Activated effector memory CD4-positive, alpha-beta T cell treated with Interleukin-2 at 50 U/mL for 16 hours (primary cell): ENCODE measurements around the gene RAD51B.
"Not testable (repeated sequence)": the region's sequence is repeated elsewhere in the genome, so short reads cannot be mapped to it uniquely, and the experiment has no call there.

Source experiments
- DNase-seq: peaks from one replicate; pipeline ENCODE4 v3.0.0-alpha.2; 2020

RAD51B gene

GRCh38 chr14:68653804-68654203 is 834.2 kb downstream of the RAD51B start:
- DNase-seq, result no peak

- no peak for DNase-seq
These were observed 834.9 kb downstream of the RAD51B start for GRCh38 chr14:68654471-68654941.

GRCh38 chr14:68655021-68655831 is 835.6 kb downstream of the RAD51B start:
- no peak for DNase-seq

- no peak for DNase-seq
These were observed 836.3 kb downstream of the RAD51B start for GRCh38 chr14:68655911-68656316.

GRCh38 chr14:68656452-68656851 is 836.9 kb downstream of the RAD51B start:
- no peak for DNase-seq

GRCh38 chr14:68657300-68658028 is 837.9 kb downstream of the RAD51B start:
- DNase-seq, result no peak

- DNase-seq, result no peak
These were observed 838.5 kb downstream of the RAD51B start for GRCh38 chr14:68658029-68658509.

GRCh38 chr14:68658943-68659931 is 839.7 kb downstream of the RAD51B start:
- DNase-seq, result no peak

- DNase-seq, result no peak
These were observed 840.9 kb downstream of the RAD51B start for GRCh38 chr14:68660495-68660894.

- no peak for DNase-seq
These were observed 841.9 kb downstream of the RAD51B start for GRCh38 chr14:68661226-68662225.

- DNase-seq, result no peak
These were observed 842.8 kb downstream of the RAD51B start for GRCh38 chr14:68662392-68662791.

- not testable (repeated sequence) for DNase-seq
These were observed 843.2 kb downstream of the RAD51B start for GRCh38 chr14:68662826-68663225.

- DNase-seq, result no peak
These were observed 844.0 kb downstream of the RAD51B start for GRCh38 chr14:68663385-68664076.

- DNase-seq, result no peak
These were observed 844.7 kb downstream of the RAD51B start for GRCh38 chr14:68664225-68664681.

GRCh38 chr14:68665131-68665530 is 845.6 kb downstream of the RAD51B start:
- no peak for DNase-seq

GRCh38 chr14:68665792-68666204 is 846.2 kb downstream of the RAD51B start:
- no peak for DNase-seq

GRCh38 chr14:68666236-68666635 is 846.7 kb downstream of the RAD51B start:
- no peak for DNase-seq

- no peak for DNase-seq
These were observed 847.3 kb downstream of the RAD51B start for GRCh38 chr14:68666899-68667298.

- DNase-seq, result no peak
These were observed 847.8 kb downstream of the RAD51B start for GRCh38 chr14:68667313-68667791.

GRCh38 chr14:68668028-68668427 is 848.4 kb downstream of the RAD51B start:
- DNase-seq, result no peak
